Kidney (tissue), 14 donors: Measurements from ENCODE around the gene CCDC78. TPM values are rescaled to one million over a fixed set of nuclear protein-coding genes. Genes with fewer than 3 reads are reported as not detected.

Experiments used
- DNase-seq, 5 donors: peaks; one replicate each; pipeline ENCODE4 v3.0.0-alpha.2; 2013 to 2020
- FAIRE-seq: peaks from 2 replicates; lab custom pipeline; 2012; peaks lifted over from hg19 to GRCh38; lab: Jason Lieb, UNC
- H3K27ac ChIP-seq, 2 donors: one replicate each; pipeline ENCODE4 v1.7.0; 2013; ENCODE audit warnings: low read depth in 2 of 2, low read length in 2 of 2, inconsistent platforms in 1 of 2
- H3K27me3 ChIP-seq: one replicate; pipeline ENCODE4 v1.7.1; 2013; ENCODE audit warnings: low read length, inconsistent platforms; ENCODE audit not compliant: control insufficient read depth, insufficient read depth
- H3K36me3 ChIP-seq, 3 donors: one replicate each; pipeline versions ENCODE4 v1.7.0 to v1.7.1; 2013; ENCODE audit warnings: low read length in 3 of 3, control low read depth in 1 of 3, inconsistent platforms in 1 of 3; ENCODE audit not compliant: insufficient read depth in 3 of 3, control insufficient read depth in 2 of 3
- H3K4me1 ChIP-seq, 3 donors: one replicate each; pipeline versions ENCODE4 v1.7.0 to v1.7.1; 2013; ENCODE audit warnings: low read length in 3 of 3, inconsistent platforms in 1 of 3, low read depth in 1 of 3; ENCODE audit not compliant: control insufficient read depth in 2 of 3, insufficient read depth in 2 of 3
- H3K4me3 ChIP-seq, 3 donors: one replicate each; pipeline versions ENCODE4 v1.7.0 to v1.8.1; 2013; ENCODE audit warnings: low read length in 3 of 3, control low read depth in 1 of 3, inconsistent platforms in 1 of 3
- H3K9ac ChIP-seq, 3 donors: one replicate each; pipeline versions ENCODE4 v1.7.0 to v1.7.1; 2013; ENCODE audit warnings: low read length in 3 of 3, control low read depth in 1 of 3, inconsistent platforms in 1 of 3
- H3K9me3 ChIP-seq, 3 donors: one replicate each; pipeline versions ENCODE4 v1.7.0 to v1.7.1; 2013; ENCODE audit warnings: low read length in 3 of 3, control low read depth in 1 of 3, inconsistent platforms in 1 of 3; ENCODE audit not compliant: control insufficient read depth in 2 of 3, insufficient read depth in 1 of 3
- intact Hi-C: fragments of 100-400 bp; cut with DNase I; formaldehyde crosslinking; loops from one replicate; pipeline ENCODE4 v1.11.1; 2022
- polyA plus RNA-seq: library from polyadenylated mRNA; stranded (reverse); fragments of 350-450 nt; fragmentation: Illumina TruSeq; extraction: RNeasy Lipid Tissue Mini Kit (QIAGEN cat#74804); gene quantifications from one replicate; pipeline ENCODE4 v1.2.3, GENCODE V29; 2014; ENCODE audit warnings: low read depth, low replicate concordance; ENCODE audit not compliant: insufficient read depth
- total RNA-seq: library from RNA; stranded (reverse); fragmentation: NEBNext Ultra II Directional; extraction: Animal tissue kit (Norgen Biotek cat#: 25700); gene quantifications from one replicate; pipeline ENCODE4 v1.2.1, GENCODE V29; 2021
- TF ChIP-seq, protein P1 (sequence below): IDR thresholded peaks from 3 replicates; pipeline ENCODE4 v1.5.1; 2012; ENCODE audit warnings: mild to moderate bottlenecking, moderate library complexity, borderline replicate concordance; ENCODE audit not compliant: insufficient read depth; ENCODE audit errors: extremely low read depth
- donor health status: control.
- donor health status: control.
- donor health status: control.
- donor health status: control.
- donor health status: control.
- donor health status: DM: yes; HTN: yes; CAD: no.
- donor health status: Normal renal cell carcinoma (clear cell type).

Gene CCDC78
- total and polyA plus RNA-seq, 2 donors from 2014 or later = 1.3 to 2.6 TPM

DNA sequence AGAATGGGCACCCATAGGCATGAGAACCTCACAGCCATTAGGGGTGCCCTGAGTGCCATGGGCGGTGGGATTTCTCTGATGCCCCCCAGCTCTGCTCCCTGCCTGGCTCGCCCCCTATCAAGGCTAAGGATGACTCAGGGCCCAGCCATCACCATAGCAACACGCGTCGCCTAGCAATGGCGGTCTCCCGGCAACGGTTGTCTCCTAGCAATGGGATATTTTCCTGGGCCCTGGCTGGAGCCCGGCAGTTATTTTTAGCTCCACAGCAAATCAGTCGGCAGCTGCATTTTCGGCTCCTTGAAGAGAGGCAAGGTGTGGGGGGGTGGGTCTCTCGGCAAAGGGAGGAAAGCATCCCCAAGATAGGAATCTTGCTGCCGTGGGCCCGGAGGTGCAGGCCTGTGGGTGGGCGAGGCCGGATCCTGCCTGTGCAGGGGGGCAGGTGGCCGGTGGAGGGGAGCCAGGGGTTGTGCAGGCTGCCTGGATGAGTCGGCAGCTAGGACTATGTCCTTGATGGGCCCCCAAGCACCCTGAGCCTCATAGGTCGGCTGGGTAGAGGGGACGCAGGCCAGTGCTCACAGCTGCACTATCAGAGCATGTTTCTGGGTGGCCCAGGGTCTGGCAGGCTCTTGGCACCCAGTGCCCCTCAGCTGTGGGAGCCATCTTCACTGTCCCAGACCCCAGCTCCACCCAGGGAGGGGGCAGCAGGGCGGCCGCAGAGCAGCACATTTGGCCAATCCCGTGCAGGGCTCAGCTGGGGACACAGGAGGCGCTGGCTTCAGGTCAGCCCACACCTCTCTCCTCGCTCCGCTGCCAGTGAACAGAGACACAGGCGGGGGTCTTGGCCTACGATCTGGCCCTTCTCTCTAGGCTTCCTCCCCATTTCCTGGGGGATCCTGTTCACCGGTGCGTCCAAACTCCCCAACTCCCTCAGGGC, 16.4 kb downstream of the CCDC78 start:
- intact Hi-C loops = no loop called here
- Histone ChIP-seq H3K9ac (no peak overlapping the region), H3K4me3 (no peak overlapping the region), H3K4me1 (peaks cover 0 to 6% (median 0%) of the 10 kb centered on the region in 3 donors), H3K36me3 (no peaks in the 10 kb centered on the region), H3K27me3 (peaks cover 6% of the 10 kb centered on the region), H3K9me3 (no peaks in the 10 kb centered on the region), H3K27ac (no peak overlapping the region)
- FAIRE-seq (no peak), DNase-seq (peak in 4 of 5 donors; percentile 72 to 87 (median 84))
- TF ChIP-seq, protein P1, sequence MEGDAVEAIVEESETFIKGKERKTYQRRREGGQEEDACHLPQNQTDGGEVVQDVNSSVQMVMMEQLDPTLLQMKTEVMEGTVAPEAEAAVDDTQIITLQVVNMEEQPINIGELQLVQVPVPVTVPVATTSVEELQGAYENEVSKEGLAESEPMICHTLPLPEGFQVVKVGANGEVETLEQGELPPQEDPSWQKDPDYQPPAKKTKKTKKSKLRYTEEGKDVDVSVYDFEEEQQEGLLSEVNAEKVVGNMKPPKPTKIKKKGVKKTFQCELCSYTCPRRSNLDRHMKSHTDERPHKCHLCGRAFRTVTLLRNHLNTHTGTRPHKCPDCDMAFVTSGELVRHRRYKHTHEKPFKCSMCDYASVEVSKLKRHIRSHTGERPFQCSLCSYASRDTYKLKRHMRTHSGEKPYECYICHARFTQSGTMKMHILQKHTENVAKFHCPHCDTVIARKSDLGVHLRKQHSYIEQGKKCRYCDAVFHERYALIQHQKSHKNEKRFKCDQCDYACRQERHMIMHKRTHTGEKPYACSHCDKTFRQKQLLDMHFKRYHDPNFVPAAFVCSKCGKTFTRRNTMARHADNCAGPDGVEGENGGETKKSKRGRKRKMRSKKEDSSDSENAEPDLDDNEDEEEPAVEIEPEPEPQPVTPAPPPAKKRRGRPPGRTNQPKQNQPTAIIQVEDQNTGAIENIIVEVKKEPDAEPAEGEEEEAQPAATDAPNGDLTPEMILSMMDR = no peak

DNA sequence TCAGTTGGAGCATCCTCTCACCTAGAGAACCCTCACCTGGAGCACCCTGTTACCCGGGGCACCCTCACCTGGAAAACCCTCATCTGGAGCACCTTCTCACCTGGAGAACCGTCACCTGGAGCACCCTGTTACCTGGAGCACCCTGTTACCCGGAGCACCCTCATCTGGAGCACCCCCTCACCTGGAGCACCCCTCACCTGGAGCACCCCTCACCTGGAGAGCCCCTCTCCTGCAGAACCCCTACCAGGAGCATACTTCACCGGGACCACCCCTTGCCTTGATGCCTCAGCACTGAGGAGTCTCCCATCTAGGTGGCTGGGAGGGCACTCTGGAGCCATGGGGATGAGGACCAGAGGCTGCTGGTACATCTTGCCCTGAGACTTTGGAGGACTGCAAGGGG, 17.3 kb downstream of the CCDC78 start:
- peaks cover 12% of the 10 kb centered on the region for H3K27me3 ChIP-seq
- H3K9me3 ChIP-seq = no peaks in the 10 kb centered on the region
- H3K27ac ChIP-seq = no peak overlapping the region
- intact Hi-C loops = no loop called here
- DNase-seq = no peak
- peaks cover 0 to 2% (median 0%) of the 10 kb centered on the region in 3 donors for H3K4me1 ChIP-seq
- TF ChIP-seq, protein P1 = no peak
- no peaks in the 10 kb centered on the region for H3K36me3 ChIP-seq
- H3K4me3 ChIP-seq = no peak overlapping the region
- FAIRE-seq = no peak
- no peak overlapping the region for H3K9ac ChIP-seq

DNA sequence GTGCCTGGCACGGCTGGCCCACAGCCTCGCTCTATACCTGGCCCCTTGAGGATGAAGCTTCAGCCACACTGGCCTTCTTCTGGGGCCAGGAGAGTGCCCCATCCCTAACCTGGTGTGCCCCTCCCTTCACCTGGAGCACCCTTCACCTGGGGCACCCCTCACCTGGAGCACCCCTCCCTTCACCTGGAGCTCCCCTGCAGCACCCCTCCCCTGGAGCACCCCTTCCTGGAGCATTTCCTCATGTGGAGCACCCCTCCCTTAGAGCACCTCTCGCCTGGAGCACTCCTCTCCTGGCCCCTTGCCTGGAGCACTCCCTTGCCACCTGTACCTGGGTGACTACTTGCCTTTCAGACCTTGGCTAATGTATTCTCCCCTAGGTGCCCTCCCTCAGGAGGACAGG, 18.2 kb downstream of the CCDC78 start:
- DNase-seq (no peak), FAIRE-seq (no peak)
- Histone ChIP-seq H3K4me1 (peaks cover 0 to 2% (median 0%) of the 10 kb centered on the region in 3 donors), H3K27ac (no peak overlapping the region), H3K9ac (no peak overlapping the region), H3K9me3 (no peaks in the 10 kb centered on the region), H3K27me3 (peaks cover 16% of the 10 kb centered on the region), H3K4me3 (no peak overlapping the region), H3K36me3 (no peaks in the 10 kb centered on the region)
- TF ChIP-seq, protein P1 = no peak
- intact Hi-C loops = no loop called here
